SK-N-SH treated with all-trans-retinoic acid at 6 μM for 48 hours (cell line): ENCODE results near the gene OBP2A.
"Not testable (repeated sequence)": the region's sequence is repeated elsewhere in the genome, so short reads cannot be mapped to it uniquely, and the experiment has no call there.

Source experiments
- RARB ChIP-seq: fragments of 250-450 bp; sonication (Bioruptor Pico); IDR thresholded peaks from 2 replicates; pipeline ENCODE4 v1.8.0; 2021; ENCODE audit warnings: mild to moderate bottlenecking, moderate library complexity
- TOX ChIP-seq: fragments of 250-450 bp; sonication (Bioruptor Pico); IDR thresholded peaks from 2 replicates; pipeline ENCODE4 v1.8.0; 2021; ENCODE audit warnings: mild to moderate bottlenecking, moderate library complexity, borderline replicate concordance
- ZNF565 ChIP-seq: fragments of 450-650 bp; formaldehyde crosslinking; conservative IDR thresholded peaks from 2 replicates; pipeline ENCODE4 v1.5.0; 2020; ENCODE audit warnings: low read depth, mild to moderate bottlenecking, moderate library complexity
- TF ChIP-seq, protein P1 (sequence below): fragments of 250-450 bp; sonication (Bioruptor Pico); IDR thresholded peaks from 2 replicates; pipeline ENCODE4 v1.5.1; 2021; ENCODE audit warnings: mild to moderate bottlenecking, moderate library complexity

DNA sequence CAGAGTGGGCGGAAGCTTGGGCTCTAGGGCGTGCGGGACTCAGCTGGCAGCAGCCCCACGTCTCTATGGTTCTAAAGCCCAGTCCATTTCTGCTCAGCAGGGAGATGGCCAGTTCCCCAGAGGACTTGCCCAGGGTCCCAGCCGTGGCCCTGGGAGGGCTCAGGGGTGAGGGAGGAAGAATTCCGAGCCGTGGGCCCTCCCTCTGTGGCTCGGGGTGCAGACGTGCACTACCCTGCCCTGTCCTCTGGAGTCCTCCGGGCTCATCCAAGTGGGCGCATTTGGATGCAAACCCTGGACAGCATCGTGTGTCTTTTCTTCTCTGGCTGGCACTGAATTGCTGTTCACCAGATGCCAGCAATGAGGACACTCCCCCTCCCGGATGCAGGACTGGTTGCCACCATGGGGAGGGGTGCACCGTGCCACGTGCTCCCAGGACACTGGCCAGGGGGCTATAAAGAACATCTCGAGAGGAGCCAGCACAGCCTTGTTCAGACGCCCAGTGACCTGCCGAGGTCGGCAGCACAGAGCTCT lies at the start of gene OBP2A:
- not testable (repeated sequence) for TF ChIP-seq ZNF565 (CRISPR knock-in tag); TOX (CRISPR knock-in tag); RARB
- TF ChIP-seq, protein P1, sequence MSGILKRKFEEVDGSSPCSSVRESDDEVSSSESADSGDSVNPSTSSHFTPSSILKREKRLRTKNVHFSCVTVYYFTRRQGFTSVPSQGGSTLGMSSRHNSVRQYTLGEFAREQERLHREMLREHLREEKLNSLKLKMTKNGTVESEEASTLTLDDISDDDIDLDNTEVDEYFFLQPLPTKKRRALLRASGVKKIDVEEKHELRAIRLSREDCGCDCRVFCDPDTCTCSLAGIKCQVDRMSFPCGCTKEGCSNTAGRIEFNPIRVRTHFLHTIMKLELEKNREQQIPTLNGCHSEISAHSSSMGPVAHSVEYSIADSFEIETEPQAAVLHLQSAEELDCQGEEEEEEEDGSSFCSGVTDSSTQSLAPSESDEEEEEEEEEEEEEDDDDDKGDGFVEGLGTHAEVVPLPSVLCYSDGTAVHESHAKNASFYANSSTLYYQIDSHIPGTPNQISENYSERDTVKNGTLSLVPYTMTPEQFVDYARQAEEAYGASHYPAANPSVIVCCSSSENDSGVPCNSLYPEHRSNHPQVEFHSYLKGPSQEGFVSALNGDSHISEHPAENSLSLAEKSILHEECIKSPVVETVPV (CRISPR knock-in tag): not testable (repeated sequence)
